ENCODE data around the gene VTI1A.

GRCh38 chr10:112797197-112797596 lies 350.2 kb downstream of the VTI1A start:
- TF ChIP-seq POLR2AphosphoS5 (IDR thresholded peaks at IDR 0.05; ENCODE audit: borderline replicate concordance, low read depth, low read length) (no peak), EZH2 (IDR thresholded peaks at IDR 0.05) (no peak)

Data from SK-N-MC (cell line).